Activated CD8-positive, alpha-beta memory T cell treated with anti-CD3 and anti-CD28 coated beads for 1 hour (primary cell): ENCODE data around the gene FLNB.
"Not testable (repeated sequence)": the region's sequence is repeated elsewhere in the genome, so short reads cannot be mapped to it uniquely, and the experiment has no call there.

Experiments
- DNase-seq, 2 donors: peaks; one replicate each; pipeline ENCODE4 v3.0.0-alpha.2; 2020; ENCODE audit warnings: low read depth in 1 of 2; ENCODE audit errors: extremely low read depth in 1 of 2

Gene FLNB

DNA sequence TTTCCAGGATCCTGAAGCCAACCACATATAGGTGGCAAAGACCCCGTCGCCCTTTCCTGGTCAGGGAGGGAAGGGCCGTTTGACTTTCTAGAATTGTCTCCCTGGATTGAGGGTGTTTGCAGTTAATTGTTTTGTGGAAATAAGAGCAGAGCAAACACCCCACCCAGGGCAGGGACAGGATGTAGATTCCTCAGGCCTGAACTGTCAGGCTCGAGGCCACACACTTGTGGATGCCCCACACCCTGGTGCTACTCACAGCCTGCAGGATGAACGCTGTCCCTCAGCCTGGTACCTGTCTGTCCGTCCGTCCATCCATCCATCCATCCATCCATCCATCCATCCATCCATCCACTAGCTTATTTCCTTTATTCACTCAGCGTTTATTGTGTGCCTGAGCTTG is 29.9 kb upstream of the FLNB start:
- no peak for DNase-seq

DNA sequence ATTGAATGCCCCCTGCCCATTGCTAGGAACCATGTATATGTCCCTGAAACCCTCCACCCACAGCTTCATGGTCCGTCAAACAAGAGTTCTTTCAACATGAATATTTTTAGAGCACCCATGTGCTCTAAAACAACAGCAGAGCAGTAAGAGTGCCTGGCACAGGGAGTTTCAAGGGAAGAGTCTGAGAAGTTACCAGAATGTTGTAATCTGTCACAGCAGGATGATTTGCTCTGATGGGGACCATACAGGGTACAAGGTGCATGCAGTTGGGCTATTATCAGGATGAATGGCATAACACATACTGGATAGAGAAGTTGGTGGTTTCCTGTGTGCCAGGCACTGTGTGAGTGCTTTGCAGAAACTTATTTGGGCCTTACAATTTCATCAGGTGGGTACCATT is 27.8 kb upstream of the FLNB start:
- DNase-seq = no peak

DNA sequence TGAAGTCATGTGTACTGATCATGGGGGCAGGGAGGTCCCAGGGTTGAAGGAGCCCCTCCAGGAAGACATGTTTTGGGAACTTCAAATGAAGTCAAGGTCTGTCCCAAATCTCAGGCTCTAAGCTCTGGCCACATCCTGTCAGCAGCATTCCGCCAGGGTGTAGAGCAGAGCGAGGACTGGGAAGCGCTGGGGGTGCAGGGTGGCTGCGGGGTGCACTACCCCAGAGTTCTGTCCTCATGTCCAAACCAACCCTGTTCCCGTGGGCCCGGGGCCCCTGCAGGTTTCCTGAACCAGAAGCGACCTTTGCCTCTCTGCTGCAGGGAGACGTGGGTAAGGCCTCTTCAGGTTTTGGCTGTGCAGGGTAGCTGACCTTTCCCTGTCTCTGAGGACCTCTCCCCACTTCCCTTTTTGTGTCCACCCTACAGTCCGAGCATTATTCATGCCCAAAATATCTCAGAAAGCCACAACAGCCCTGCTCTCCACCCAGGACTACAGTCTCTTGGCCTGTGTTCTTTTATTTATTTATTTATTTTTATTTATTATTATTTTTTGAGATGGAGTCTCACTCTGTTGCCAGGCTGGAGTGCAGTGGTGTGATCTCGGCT is 26.6 kb upstream of the FLNB start:
- DNase-seq = no peak

DNA sequence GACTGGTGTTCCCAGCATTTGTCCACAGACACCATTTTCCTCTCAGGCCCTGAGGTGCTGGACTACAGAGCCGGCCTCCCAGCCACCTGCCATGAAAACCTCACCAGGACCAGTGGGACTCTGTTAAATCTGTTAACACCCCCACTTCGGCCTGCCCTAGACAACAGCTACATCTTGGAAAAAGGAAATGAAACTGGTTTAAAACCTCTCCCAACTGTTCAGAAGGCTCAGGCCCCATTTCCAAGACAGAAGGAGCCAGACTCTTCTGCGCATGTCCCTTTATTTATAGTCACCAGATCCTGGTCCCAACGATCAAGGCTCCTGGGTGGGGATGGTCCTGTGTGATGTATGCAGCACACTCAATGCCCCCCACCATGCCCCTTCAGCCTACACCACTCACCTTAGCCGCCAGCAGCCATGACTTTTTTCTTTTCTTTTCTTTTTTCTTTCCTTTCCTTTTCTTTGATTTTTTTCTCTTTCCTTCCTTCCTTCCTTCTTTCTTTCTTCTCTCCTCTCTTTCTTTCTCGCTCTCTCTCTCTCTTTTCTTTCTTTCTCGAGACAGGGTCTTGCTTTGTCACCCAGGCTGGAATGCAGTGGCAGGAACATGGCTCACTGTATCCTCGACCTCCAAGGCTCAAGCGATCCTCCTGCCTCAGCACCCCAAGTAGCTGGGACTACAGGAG is 25.5 kb upstream of the FLNB start:
- DNase-seq = no peak

DNA sequence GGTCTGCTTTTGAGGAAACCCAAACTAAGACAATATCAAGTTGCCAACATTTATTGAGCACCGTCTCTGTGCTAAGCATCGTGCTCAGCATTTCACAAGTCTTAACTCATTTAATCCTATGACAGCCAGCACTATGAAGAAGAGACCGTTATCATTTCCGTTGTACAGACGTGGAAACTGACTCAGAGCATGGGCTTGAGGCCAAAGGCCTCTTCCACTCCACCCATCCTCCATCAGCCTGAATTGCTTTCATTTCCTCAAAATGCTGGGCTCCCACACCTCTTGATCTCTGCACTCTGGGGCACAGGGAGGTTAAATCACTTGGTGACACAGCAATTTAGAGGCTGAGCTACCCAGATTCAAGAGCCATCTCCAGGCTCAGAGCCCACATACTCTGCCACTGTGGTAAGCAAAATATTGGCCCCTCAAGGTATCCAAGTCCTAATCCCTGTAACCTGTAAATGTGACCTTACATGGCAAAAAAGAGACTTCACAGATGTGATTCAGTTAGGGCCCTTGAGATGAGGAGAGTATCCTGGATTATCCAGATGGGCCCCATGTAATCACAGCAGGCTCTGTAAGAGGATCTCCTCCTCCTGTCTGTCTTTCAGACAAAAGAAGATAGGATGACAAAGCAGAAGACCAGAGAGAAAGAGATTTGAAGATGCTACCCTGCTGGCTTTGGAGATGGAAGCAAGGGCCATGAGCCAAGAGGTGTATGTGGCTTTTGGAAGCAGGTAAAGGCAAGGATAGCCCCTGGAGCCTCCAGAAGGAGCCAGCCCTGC is 24.3 kb upstream of the FLNB start:
- no peak for DNase-seq

DNA sequence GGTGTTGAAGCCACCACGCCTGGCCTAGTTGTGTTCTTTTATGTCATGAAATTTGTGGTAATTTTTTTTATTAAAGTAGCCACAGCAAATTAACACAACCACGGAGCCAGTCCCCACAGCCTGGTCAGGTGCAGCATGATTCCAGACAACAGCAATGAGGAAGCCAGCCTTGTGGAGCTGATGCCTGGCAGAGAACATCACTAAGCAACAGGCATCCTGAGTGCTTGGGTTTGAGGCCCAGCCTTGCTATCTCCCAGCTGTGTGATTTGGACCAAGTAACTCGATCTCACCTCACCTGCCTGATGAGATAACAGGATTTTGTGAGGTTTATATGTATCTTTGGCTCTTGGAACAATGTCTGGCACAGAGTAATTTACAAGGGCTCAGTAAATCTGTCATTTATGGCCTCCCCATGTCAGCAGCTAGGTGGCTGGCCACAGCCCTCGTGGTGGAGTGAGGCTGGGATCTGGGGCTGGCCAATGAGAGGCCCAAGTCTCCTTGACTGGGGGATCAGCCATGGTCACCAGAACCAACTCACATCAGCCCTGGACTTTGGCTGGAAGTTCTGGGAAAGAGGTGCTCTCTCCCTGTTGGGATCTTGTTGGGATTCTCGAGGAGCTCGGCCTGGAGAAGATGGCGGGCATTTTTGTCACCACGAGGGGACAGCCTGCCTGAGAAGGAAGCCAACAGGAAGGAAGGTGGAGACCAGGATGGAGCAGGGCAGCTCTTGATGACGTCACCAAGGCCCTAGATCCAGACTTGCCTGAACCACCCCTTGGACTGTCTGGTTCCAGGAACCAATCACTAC is 22.8 kb upstream of the FLNB start:
- DNase-seq = no peak

DNA sequence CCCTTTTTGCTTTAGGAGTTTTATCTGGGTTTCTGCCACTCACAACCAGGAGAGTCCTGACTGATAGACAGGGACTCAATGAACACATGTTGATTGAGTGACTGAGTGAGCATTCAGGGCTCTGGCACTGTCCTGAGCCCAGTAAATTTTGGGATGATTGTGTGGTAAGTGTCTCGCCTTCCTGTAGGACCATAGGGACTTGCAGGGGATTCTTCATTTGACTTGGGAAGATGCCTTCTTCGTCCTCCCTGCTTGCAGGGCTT is 22.3 kb upstream of the FLNB start:
- no peak for DNase-seq

DNA sequence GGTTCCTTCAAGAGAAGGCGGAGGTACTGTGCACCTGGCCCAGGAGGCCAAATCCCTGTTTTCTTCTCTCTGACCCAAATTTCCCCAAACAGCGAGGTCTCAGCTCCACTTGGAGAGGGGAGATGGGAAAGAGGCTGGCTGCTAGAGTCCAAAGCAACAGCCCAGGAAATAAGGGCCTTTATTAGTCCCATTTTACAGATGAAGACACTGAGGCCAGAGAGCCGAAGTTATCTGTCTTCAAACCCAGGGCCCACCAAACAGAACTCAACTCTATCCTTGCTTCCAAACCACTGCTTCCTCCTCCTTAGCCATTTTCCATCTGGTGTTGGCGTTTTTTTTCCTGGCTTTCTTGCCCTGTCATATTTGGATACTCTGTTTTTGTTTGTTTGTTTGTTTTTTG is 22.0 kb upstream of the FLNB start:
- no peak for DNase-seq

DNA sequence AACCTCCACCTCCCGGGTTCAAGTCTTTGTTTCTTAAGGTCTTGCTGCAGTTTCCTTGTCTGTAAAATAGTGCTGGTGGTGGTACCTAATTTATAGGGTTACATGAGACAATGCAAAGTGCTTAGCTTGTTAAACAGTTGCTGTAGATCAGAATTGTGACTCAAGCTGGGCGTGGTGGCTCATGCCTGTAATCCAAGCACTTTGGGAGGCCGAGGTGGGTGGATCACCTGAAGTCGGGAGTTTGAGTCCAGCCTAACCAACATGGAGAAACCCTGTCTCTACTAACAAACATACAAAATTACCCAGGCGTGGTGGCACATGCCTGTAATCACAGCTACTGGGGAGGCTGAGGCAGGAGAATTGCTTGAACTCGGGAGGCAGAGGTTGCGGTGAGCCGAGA is 19.0 kb upstream of the FLNB start:
- DNase-seq = not testable (repeated sequence)

DNA sequence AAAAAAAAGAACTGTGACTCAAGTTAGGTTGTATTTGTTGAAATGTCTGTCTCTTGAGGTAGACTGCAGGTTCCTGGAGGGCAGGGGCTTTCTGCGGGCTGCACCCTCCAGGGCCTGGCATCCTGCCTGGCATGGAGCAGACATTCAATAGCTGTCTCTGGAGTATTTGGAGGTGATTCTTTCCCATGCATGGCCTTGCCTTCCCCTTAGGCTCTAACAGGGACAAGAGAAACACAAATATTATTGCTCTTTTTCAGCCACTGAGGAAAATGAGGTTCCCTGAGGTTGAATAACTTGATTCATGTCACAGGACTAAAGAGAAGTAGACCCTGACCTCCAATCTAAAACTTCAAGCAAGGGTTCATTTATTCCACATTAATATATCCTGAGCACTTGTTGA is 18.6 kb upstream of the FLNB start:
- no peak for DNase-seq

DNA sequence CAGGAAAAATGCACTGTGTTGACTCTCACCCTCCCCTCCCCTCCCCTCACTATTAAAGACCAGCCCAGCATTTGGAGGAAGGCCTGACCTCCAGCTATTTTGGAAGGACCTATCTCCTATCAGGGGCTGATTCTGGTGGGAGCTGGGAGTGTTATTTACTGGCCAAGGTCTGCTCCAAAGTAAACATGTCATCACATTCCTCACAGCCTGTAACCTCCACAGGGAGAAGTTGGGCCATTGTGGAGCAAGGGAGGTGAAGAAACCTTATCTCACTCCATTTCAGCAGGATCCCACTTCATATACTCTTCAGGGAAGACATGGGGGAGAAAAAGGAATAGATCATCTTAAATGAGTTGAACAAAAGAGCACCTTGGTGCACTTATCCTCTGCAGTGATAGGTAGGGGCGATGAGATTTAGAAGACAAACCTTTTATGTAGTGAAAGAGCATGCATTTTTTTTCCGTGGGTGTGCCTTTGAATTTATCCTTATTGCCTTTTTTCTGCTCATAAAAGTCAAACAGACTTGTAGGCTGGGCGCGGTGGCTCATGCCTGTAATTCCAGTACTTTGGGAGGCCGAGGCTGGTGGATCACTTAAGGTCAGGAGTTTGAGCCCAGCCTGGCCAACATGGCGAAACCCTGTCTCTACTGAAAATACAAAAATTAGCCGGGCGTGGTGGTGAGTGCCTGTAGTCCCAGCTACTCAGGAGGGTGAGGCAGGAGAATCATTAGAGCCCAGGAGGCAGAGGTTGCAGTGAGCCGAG is 15.6 kb upstream of the FLNB start:
- DNase-seq = no peak

DNA sequence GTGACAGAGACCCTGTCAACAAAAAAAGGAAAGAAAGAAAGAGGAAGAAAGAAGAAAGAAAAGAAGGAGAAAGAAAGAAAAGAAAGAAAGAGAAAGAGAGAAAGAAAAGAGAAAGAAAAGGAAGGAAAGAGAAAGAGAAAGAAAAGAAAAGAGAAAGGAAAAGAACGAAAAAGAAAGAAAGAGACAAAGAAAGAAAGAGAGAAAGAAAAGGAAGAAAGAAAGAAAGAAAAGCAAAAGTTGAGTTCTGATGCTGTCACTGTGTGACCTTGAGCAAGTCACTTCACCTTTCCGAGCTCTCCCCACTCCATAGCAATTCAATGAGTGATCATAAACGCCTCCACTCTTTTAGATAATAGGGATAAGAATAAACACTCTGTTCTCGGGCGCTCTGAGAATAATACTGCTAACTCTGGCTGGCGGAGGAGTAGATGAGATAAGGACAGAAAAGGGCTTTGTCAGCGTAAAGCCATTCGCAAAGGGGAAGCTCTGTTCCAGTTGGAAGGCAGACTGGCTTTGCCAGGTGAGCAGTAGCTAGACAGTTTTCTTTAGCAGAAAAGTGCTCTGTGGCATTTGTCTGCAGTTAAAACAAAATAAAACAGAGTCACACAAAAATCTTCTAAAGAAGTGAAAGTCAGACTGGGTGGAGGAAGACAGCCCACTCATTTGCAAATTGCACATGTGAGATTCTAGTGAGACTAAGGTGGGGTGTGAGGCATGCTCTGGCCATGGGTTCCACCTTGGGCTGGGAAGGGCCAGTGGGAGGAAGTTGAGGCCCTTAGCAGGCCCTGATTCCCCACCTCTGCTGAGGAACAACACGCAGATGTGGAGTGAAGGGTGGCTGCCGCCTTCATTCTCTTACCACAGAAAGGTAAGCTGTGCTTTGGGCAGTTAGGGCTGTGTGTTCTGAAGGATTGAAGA is 9.6 kb upstream of the FLNB start:
- DNase-seq = no peak

DNA sequence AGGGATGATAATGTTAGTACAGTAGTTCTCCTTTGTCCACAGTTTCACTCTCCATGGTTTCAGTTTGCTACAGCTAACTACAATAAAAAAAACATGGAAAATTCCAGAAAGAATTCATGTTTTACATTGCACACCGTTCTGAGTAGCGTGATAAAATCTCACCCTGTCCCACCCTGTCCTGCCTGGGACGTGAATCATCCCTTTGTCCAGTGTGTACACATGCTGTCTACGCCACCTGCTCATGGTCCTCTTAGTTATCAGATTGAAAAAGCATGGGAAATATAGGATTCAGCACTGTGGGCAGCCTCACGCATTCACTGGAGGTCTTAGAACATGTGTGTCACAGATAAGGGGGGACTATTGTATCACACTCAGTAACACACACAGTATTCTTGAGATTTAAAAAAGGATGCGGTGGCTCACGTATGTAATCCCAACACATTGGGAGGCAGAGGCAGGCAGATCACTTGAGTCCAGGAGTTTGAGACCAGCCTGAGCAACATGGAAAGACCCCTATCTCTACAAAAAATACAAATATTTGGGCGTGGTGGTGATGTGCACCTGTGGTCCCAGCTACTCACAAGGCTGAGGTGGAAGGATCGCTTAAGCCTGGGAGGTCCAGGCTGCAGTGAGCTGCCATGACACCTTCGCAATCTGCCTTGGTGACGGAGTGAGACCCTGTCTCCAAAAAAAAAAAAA is 8.7 kb upstream of the FLNB start:
- no peak for DNase-seq

DNA sequence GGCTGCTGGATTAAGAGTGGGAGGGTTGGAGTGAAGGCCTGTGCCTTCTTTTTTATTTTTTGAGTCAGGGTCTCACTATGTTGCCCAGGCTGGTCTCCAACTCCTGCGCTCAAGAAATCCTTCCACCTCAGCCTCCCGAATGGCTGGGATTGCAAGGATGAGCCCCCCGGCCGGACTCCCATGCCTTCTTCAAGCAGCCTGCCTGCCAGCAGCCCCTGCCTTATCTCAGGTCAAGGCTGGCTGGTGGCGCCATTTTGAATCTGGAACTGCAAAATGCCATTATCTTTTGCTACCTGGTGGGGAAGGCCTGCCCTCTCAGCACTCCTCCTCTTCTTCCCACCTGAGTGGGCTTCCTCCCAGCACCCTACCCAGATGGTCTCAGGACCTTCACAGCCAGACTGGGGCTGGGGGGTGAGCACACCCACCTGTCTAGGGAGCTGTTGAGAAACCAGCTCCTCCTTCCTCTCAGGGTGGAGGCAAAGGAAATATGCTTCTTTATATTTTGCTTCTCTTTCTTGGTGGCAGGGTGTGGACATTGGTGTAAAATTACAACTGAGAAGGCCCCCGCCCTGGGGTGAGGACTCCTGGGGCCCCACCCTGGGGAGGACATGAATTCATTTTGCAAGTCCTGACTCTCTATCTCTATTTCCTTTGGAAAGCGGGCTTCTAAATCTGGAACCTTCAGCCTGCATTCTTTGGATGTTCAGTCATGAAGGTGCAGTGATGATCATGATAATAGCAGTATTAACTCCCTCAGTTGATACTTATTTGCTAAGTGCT is 7.7 kb upstream of the FLNB start:
- DNase-seq = no peak

DNA sequence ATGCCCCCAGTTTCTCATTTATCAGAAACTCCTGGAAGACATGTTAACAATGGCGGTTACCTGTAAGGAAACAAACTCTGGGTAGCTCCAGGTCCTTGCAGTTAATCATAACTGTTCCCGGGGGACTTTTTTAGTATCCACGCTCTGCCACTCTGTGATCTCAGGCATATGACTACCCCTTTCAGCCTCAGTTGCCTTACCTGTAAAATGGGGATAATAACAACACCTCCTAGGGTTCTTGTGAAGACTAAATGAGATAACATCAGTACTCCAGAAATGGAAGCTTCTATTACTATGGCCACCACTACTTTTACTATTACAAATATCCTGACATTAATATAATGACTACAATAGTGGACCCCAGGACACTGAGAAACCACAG is 7.1 kb upstream of the FLNB start:
- no peak for DNase-seq

DNA sequence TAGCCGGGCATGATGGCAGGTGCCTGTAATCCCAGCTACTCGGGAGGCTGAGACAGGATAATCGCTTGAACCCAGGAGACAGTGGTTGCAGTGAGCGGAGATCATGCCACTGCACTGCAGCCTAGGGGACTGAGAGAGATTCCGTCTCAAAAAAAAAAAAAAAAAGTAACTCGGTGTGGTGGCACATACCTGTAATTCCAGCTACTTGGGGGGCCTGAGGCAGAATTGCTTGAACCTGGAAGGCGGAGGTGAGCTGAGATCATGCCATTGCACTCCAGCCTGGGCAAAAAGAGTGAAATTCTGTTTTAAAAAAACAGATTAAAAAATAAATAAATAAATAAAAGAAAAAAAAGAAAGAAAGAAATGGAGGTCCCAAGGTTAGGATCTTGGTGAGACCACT is 6.2 kb upstream of the FLNB start:
- DNase-seq = no peak

DNA sequence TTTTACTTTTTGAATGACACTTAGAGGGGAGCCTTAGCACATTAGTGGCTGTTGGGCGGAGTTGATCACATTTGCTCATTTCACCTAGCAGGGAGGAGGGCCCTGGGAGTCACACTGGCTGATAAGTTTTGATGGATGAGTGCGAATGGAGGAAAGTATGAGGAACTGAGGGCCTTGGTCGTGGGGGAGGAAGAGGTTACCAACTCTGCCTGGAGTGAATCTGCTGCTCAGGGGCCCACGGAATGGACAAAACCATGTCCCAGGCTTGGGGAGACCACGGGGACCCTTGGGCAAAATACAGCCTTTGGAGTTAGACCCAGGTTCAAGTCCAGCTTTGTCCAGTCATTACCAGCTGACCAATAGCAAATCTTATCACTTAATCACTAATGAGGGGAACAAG is 5.1 kb upstream of the FLNB start:
- DNase-seq = no peak

DNA sequence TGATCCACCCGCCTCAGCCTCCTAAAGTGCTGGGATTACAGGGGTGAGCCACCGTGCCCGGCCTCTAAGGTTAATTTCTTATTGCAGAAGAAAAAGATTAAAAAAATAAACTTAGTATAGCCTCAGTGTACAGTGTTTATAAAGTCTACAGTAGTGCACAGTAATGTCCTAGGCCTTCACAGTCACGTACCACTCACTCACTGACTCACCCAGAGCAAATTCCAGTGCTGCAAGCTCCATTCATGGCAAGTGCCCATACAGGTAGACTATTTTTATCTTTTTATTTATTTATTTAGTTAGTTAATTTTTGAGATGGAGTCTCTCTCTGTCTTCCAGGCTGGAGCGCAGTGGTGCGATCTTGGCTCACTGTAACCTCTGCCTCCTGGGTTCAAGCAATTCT is 3.2 kb upstream of the FLNB start:
- no peak for DNase-seq

DNA sequence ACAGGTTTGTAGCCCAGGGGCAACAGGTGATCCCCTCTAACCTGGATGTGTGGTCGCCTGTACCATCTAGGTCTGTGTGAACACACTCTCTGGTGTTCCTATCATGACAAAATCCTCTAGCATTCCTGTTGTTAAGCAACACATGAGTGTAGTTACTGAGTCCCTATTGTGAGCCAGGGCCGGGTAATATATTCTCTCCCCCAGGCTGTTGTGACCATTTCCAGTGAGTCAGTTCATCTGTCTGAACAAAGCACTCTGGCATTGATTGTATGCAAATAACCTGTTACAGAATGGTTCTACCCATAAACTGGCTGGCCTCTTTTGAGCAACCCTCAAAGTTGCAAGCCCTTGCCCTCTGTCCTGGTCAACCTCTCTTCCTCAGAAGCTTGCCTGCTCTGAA is 2.6 kb upstream of the FLNB start:
- no peak for DNase-seq
